CD4-positive, alpha-beta T cell (primary cell): ENCODE results near the gene SPEM1. TPM values are rescaled to one million over a fixed set of nuclear protein-coding genes. Genes with fewer than 3 reads are reported as not detected.

Experiments used
- ATAC-seq: fragments of 200-7000 bp; cut with Tn5 transposase; one replicate; pipeline ENCODE4 v1.10.0; 2022; ENCODE audit warnings: mild to moderate bottlenecking; ENCODE audit not compliant: poor library complexity
- CTCF ChIA-PET: fragments of 350-600 bp; sonication (Branson Sonifier 250); formaldehyde crosslinking; loops from one replicate; lab custom pipeline; 2021; ENCODE audit warnings: antibody characterized with exemption, inconsistent platforms; lab: Charles Lee
- POLR2A ChIA-PET: fragments of 350-600 bp; sonication (Branson Sonifier 250); formaldehyde crosslinking; loops from one replicate; lab custom pipeline; 2021; ENCODE audit warnings: antibody characterized with exemption, inconsistent platforms; lab: Charles Lee
- DNase-seq, 14 experiments: peaks; one replicate each; pipeline ENCODE4 v3.0.0-alpha.2; 2013 to 2020; ENCODE audit warnings: mixed read lengths in 2 of 14
- H3K27ac ChIP-seq, 2 donors: one replicate each; pipeline versions ENCODE4 v1.5.1 to v1.7.0; 2013; ENCODE audit warnings: low read length in 2 of 2, low read depth in 1 of 2, mild to moderate bottlenecking in 1 of 2
- H3K27me3 ChIP-seq, 2 experiments: 1 replicate in 1 of 2; 2 replicates in 1 of 2; pipeline versions ENCODE4 v1.6.1 to v1.7.0; 2013; ENCODE audit warnings: low read length in 2 of 2, control low read depth in 1 of 2, mild to moderate bottlenecking in 1 of 2, moderate library complexity in 1 of 2; ENCODE audit not compliant: insufficient read depth in 2 of 2, control insufficient read depth in 1 of 2
- H3K36me3 ChIP-seq: one replicate; pipeline ENCODE4 v1.6.1; 2013; ENCODE audit warnings: low read length, control low read depth; ENCODE audit not compliant: insufficient read depth
- H3K4me1 ChIP-seq: one replicate; pipeline ENCODE4 v1.6.1; 2013; ENCODE audit warnings: low read length, control low read depth; ENCODE audit not compliant: insufficient read depth
- H3K4me3 ChIP-seq: one replicate; pipeline ENCODE4 v1.5.1; 2013; ENCODE audit warnings: mild to moderate bottlenecking, low read length, moderate library complexity
- H3K9me3 ChIP-seq, 2 experiments: 1 replicate in 1 of 2; 2 replicates in 1 of 2; pipeline versions ENCODE4 v1.6.1 to v1.7.0; 2013; ENCODE audit warnings: low read length in 2 of 2, mild to moderate bottlenecking in 2 of 2, control low read depth in 1 of 2, moderate library complexity in 1 of 2; ENCODE audit not compliant: control insufficient read depth in 1 of 2, insufficient read depth in 1 of 2
- H3K27ac Mint-ChIP-seq: one replicate; pipeline ENCODE4 v1.8.0; 2020; ENCODE audit warnings: mixed read lengths
- H3K27me3 Mint-ChIP-seq: one replicate; pipeline ENCODE4 v1.8.0; 2021; ENCODE audit warnings: mixed read lengths
- H3K36me3 Mint-ChIP-seq: one replicate; pipeline ENCODE4 v1.8.0; 2021; ENCODE audit warnings: low read depth, mixed read lengths
- H3K4me1 Mint-ChIP-seq: one replicate; pipeline ENCODE4 v1.8.0; 2021; ENCODE audit warnings: low read depth, mixed read lengths
- H3K4me3 Mint-ChIP-seq: one replicate; pipeline ENCODE4 v1.8.0; 2020; ENCODE audit warnings: mild to moderate bottlenecking, mixed read lengths
- H3K9me3 Mint-ChIP-seq: one replicate; pipeline ENCODE4 v1.8.0; 2020; ENCODE audit warnings: mixed read lengths
- intact Hi-C, 2 experiments: fragments of 100-400 bp; cut with DNase I in 1 of 2; cut with micrococcal nuclease in 1 of 2; formaldehyde crosslinking; loops; one replicate each; pipeline versions ENCODE4 v1.15.1 to v1.9.0; 2023 to 2025; cut with DNase I, micrococcal nuclease
- total RNA-seq, 174 experiments: library from RNA in 2 of 174; stranded (reverse) in 2 of 174; gene quantifications; one replicate each; pipeline ENCODE4 v1.2.3 and lab custom pipeline; 2021 to 2026
- TF ChIP-seq, protein P1 (sequence below): fragments of 200-600 bp; IDR thresholded peaks from one replicate; pipeline ENCODE4 v1.8.0; 2022; ENCODE audit warnings: antibody characterized with exemption, mild to moderate bottlenecking

Gene SPEM1
- total RNA-seq, 2 experiments from 2014 or later: not detected

DNA sequence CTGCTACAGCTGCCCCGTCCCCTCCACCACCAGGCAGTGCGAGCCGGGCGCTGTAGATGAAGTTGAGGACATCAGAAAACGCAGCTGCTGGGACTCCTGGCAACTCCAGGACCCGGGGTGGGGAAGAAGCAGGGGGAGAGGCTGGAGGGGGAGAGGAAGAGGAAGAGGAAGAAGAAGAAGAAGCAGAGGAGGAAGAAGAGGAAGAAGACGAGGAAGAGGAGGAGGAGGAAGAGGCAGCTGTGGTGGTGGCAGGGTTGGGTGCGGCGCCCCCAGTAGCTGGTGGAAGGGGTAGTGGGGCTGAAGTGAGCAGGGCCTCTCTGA lies 46.2 kb downstream of the SPEM1 start:
- TF ChIP-seq, protein P1, sequence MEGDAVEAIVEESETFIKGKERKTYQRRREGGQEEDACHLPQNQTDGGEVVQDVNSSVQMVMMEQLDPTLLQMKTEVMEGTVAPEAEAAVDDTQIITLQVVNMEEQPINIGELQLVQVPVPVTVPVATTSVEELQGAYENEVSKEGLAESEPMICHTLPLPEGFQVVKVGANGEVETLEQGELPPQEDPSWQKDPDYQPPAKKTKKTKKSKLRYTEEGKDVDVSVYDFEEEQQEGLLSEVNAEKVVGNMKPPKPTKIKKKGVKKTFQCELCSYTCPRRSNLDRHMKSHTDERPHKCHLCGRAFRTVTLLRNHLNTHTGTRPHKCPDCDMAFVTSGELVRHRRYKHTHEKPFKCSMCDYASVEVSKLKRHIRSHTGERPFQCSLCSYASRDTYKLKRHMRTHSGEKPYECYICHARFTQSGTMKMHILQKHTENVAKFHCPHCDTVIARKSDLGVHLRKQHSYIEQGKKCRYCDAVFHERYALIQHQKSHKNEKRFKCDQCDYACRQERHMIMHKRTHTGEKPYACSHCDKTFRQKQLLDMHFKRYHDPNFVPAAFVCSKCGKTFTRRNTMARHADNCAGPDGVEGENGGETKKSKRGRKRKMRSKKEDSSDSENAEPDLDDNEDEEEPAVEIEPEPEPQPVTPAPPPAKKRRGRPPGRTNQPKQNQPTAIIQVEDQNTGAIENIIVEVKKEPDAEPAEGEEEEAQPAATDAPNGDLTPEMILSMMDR: no peak
- H3K4me1 ChIP-seq: peaks cover 8% of the 10 kb centered on the region
- no peak overlapping the region for H3K4me3 Mint-ChIP-seq
- H3K9me3 Mint-ChIP-seq: no peaks in the 10 kb centered on the region
- ChIA-PET POLR2A (no interaction called here), CTCF (interaction anchor here (0.9 kb wide), 1 partner anchor 29 kb away, joined by 3 read pairs; no protein-coding TSS in a partner anchor)
- H3K9me3 ChIP-seq: no peaks in the 10 kb centered on the region
- intact Hi-C loops: no loop called here
- no peaks in the 10 kb centered on the region for H3K27me3 ChIP-seq
- peaks cover 46% of the 10 kb centered on the region for H3K36me3 Mint-ChIP-seq
- no peaks in the 10 kb centered on the region for H3K27me3 Mint-ChIP-seq
- peaks cover 6% of the 10 kb centered on the region for H3K4me1 Mint-ChIP-seq
- no peak overlapping the region for H3K27ac Mint-ChIP-seq
- H3K36me3 ChIP-seq: peaks cover 39% of the 10 kb centered on the region
- DNase-seq: no peak
- no peak overlapping the region for H3K27ac ChIP-seq
- H3K4me3 ChIP-seq: no peak overlapping the region
- no peak for ATAC-seq

DNA sequence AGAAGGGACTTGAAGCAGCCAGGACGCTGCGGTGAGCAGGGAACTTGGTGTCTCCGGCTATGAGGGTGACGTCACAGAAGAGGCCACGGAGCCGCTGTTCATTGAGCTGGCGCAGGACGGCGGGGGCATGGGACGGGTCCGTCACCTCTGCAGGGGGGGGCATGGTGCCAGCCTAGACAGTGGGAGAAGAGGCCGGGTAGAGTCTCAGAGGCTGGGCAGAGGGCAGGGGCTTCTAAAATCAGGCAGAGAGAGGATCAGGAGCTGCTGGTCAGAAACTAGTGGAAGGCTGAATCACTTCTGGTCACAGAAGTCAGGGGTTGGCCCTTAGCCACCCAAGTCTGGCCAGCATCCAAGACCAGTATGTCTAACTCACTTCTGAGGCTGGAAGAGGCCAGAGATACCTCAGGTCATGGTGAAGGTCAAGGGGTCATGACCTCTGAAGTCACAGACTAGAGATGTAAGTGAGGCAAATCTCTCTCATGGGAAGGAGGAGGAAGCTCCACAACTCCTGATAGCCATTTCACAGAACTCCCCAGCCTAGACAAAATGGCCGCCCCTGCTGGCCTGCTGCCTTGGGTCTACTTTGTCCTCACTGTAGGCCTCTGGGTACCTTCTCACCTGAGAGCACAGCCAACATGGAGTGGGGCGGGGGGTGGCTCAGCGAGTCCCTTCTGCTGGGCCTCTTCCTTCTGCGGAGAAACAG lies 46.7 kb downstream of the SPEM1 start:
- TF ChIP-seq, protein P1: no peak
- Histone ChIP-seq H3K9me3 (no peaks in the 10 kb centered on the region), H3K36me3 (peaks cover 38% of the 10 kb centered on the region), H3K4me1 (peaks cover 13% of the 10 kb centered on the region), H3K27me3 (no peaks in the 10 kb centered on the region), H3K4me3 (no peak overlapping the region), H3K27ac (no peak overlapping the region)
- Mint-ChIP-seq H3K27ac (no peak overlapping the region), H3K27me3 (no peaks in the 10 kb centered on the region), H3K9me3 (no peaks in the 10 kb centered on the region), H3K36me3 (peaks cover 45% of the 10 kb centered on the region), H3K4me1 (peaks cover 11% of the 10 kb centered on the region), H3K4me3 (no peak overlapping the region)
- intact Hi-C loops: no loop called here
- POLR2A ChIA-PET: no interaction called here
- no peak for ATAC-seq
- CTCF ChIA-PET: interaction anchor here (0.9 to 1.4 kb wide), 2 partner anchors 30 kb away, joined by 3 to 5 read pairs; no protein-coding TSS in a partner anchor
- peak in 2 of 14 experiments; percentile 45 to 58 for DNase-seq

DNA sequence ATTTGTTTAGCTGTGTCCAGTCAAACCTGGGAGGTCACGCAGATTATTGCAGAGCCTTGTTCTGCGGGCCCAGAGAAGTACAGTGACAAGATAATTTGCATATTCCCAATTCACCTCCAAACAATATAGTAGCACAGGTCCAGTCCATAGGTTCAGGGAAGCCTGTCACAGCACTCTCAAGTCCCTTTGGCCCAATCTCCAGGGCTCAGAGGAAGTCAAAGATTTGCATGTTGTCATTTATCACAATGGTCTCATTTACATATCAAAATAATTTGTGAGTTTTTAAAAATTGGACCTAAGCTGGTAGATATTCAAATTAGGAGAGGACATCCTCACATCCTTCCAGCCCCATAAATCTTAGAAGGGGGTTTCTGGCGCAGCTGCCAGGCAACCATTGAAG lies 47.4 kb downstream of the SPEM1 start:
- no peak overlapping the region for H3K27ac ChIP-seq
- Mint-ChIP-seq H3K9me3 (no peaks in the 10 kb centered on the region), H3K36me3 (peaks cover 47% of the 10 kb centered on the region), H3K4me3 (no peak overlapping the region), H3K4me1 (peaks cover 16% of the 10 kb centered on the region), H3K27ac (no peak overlapping the region), H3K27me3 (no peaks in the 10 kb centered on the region)
- TF ChIP-seq, protein P1: no peak
- peaks cover 20% of the 10 kb centered on the region for H3K4me1 ChIP-seq
- no peaks in the 10 kb centered on the region for H3K9me3 ChIP-seq
- H3K27me3 ChIP-seq: no peaks in the 10 kb centered on the region
- DNase-seq (no peak), ATAC-seq (no peak)
- peaks cover 31% of the 10 kb centered on the region for H3K36me3 ChIP-seq
- ChIA-PET CTCF (interaction anchor here (1.4 kb wide), 1 partner anchor 31 kb away, joined by 5 read pairs; no protein-coding TSS in a partner anchor), POLR2A (no interaction called here)
- intact Hi-C loops: no loop called here
- no peak overlapping the region for H3K4me3 ChIP-seq
